ENCODE results near the gene ESYT3. TPM values are rescaled to one million over a fixed set of nuclear protein-coding genes. Genes with fewer than 3 reads are reported as not detected.
"Not testable (repeated sequence)": the region's sequence is repeated elsewhere in the genome, so short reads cannot be mapped to it uniquely, and the experiment has no call there.

Gene ESYT3
- total RNA-seq, 1 experiment from 2014 or later, result 6.3 TPM

GRCh38 chr3:138494607-138494929 lies 60.2 kb downstream of the ESYT3 start:
- TF ChIP-seq, protein P1, sequence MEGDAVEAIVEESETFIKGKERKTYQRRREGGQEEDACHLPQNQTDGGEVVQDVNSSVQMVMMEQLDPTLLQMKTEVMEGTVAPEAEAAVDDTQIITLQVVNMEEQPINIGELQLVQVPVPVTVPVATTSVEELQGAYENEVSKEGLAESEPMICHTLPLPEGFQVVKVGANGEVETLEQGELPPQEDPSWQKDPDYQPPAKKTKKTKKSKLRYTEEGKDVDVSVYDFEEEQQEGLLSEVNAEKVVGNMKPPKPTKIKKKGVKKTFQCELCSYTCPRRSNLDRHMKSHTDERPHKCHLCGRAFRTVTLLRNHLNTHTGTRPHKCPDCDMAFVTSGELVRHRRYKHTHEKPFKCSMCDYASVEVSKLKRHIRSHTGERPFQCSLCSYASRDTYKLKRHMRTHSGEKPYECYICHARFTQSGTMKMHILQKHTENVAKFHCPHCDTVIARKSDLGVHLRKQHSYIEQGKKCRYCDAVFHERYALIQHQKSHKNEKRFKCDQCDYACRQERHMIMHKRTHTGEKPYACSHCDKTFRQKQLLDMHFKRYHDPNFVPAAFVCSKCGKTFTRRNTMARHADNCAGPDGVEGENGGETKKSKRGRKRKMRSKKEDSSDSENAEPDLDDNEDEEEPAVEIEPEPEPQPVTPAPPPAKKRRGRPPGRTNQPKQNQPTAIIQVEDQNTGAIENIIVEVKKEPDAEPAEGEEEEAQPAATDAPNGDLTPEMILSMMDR (conservative IDR thresholded peaks at IDR 0.05), result no peak
- Histone ChIP-seq H3K79me2 (ENCODE audit: insufficient read depth, low read length) (no peaks in the 10 kb centered on the region), H2BK15ac (ENCODE audit: low read depth, low read length) (no peak overlapping the region), H3K27me3 (ENCODE audit: insufficient read depth, low read length) (no peaks in the 10 kb centered on the region), H3K9me3 (ENCODE audit: control insufficient read depth, low read depth, low read length) (no peaks in the 10 kb centered on the region), H2BK12ac (ENCODE audit: insufficient read length, low read depth, low read length) (no peak overlapping the region), H3K9ac (ENCODE audit: extremely low read depth, insufficient read length, low read length) (no peak overlapping the region), H3T11ph (ENCODE audit: low read length) (no peak overlapping the region), H4K91ac (ENCODE audit: insufficient read length, low read depth, low read length) (no peak overlapping the region), H2AFZ (ENCODE audit: low read length) (no peak overlapping the region), H3K18ac (ENCODE audit: insufficient read length, low read depth, low read length) (no peak overlapping the region), H3K56ac (ENCODE audit: insufficient read length, low read depth, low read length) (no peak overlapping the region), H2AK5ac (ENCODE audit: insufficient read length, low read length) (no peak overlapping the region), H2BK120ac (ENCODE audit: low read depth, low read length, poor library complexity, severe bottlenecking) (no peak overlapping the region), H2BK20ac (ENCODE audit: low read depth, low read length, poor library complexity, severe bottlenecking) (no peak overlapping the region), H4K8ac (replicated peaks; ENCODE audit: insufficient read length, low read depth, low read length) (no peak overlapping the region), H3K23ac (ENCODE audit: insufficient read length, low read depth, low read length) (no peak overlapping the region), H3K4me1 (ENCODE audit: insufficient read depth, low read length) (peaks cover 6% of the 10 kb centered on the region; the same call in 1 of the 2 replicates), H3K27ac (ENCODE audit: insufficient read length, low read depth, low read length) (no peak overlapping the region), H3K79me1 (ENCODE audit: insufficient read depth, low read depth, low read length, poor library complexity, severe bottlenecking) (no peaks in the 10 kb centered on the region), H2BK5ac (ENCODE audit: insufficient read length, low read length) (no peak overlapping the region), H3K23me2 (ENCODE audit: insufficient read length, low read depth, low read length, poor library complexity, severe bottlenecking) (no peaks in the 10 kb centered on the region), H4K20me1 (ENCODE audit: control insufficient read depth, insufficient read depth, insufficient read length) (no peaks in the 10 kb centered on the region), H4K5ac (ENCODE audit: insufficient read length, low read depth, low read length) (no peak overlapping the region), H3K14ac (ENCODE audit: insufficient read depth, low read length) (no peak overlapping the region), H3K4ac (ENCODE audit: low read depth, low read length) (no peak overlapping the region), H3K4me2 (ENCODE audit: insufficient read depth, insufficient read length, low read length) (no peak overlapping the region)
- H3K9me3 Mint-ChIP-seq, result peaks cover 6 to 15% of the 10 kb centered on the region in 2 experiments
- no peak overlapping the region for H3K4me3 Mint-ChIP-seq
- peaks cover 0 to 27% (median 20%) of the 10 kb centered on the region in 3 experiments; a peak in 5 of 7 replicates for H3K36me3 Mint-ChIP-seq (ENCODE audit: insufficient read depth in 1 of 3, low read depth in 3 of 3)
- no peak overlapping the region for H3K27ac Mint-ChIP-seq
- DNase-seq, result no peak
- H3K27me3 Mint-ChIP-seq (ENCODE audit: low read depth), result no peaks in the 10 kb centered on the region
- peaks cover 12% of the 10 kb centered on the region in 2 experiments for H3K4me1 Mint-ChIP-seq

GRCh38 chr3:138495638-138496037 lies 61.2 kb downstream of the ESYT3 start:
- H2BK12ac ChIP-seq (ENCODE audit: insufficient read length, low read depth, low read length); H4K5ac ChIP-seq (ENCODE audit: insufficient read length, low read depth, low read length); H4K91ac ChIP-seq (ENCODE audit: insufficient read length, low read depth, low read length); H2BK120ac ChIP-seq (ENCODE audit: low read depth, low read length, poor library complexity, severe bottlenecking); H3K27ac ChIP-seq (ENCODE audit: insufficient read length, low read depth, low read length); H3K79me1 ChIP-seq (ENCODE audit: insufficient read depth, low read depth, low read length, poor library complexity, severe bottlenecking); H2BK5ac ChIP-seq (ENCODE audit: insufficient read length, low read length); H3K14ac ChIP-seq (ENCODE audit: insufficient read depth, low read length); H4K20me1 ChIP-seq (ENCODE audit: control insufficient read depth, insufficient read depth, insufficient read length); H2AK5ac ChIP-seq (ENCODE audit: insufficient read length, low read length); H3K56ac ChIP-seq (ENCODE audit: insufficient read length, low read depth, low read length); H3K23ac ChIP-seq (ENCODE audit: insufficient read length, low read depth, low read length); H3K9ac ChIP-seq (ENCODE audit: extremely low read depth, insufficient read length, low read length); H2AFZ ChIP-seq (ENCODE audit: low read length); H3K27me3 Mint-ChIP-seq (ENCODE audit: low read depth); H3K9me3 ChIP-seq (ENCODE audit: control insufficient read depth, low read depth, low read length); H3K18ac ChIP-seq (ENCODE audit: insufficient read length, low read depth, low read length); H3K27ac Mint-ChIP-seq; H3T11ph ChIP-seq (ENCODE audit: low read length); H4K8ac ChIP-seq (replicated peaks; ENCODE audit: insufficient read length, low read depth, low read length); H3K4me3 Mint-ChIP-seq; DNase-seq; H3K9me3 Mint-ChIP-seq; H3K4me2 ChIP-seq (ENCODE audit: insufficient read depth, insufficient read length, low read length); H3K4ac ChIP-seq (ENCODE audit: low read depth, low read length); H3K23me2 ChIP-seq (ENCODE audit: insufficient read length, low read depth, low read length, poor library complexity, severe bottlenecking); H3K4me1 ChIP-seq (ENCODE audit: insufficient read depth, low read length); H3K27me3 ChIP-seq (ENCODE audit: insufficient read depth, low read length); H2BK15ac ChIP-seq (ENCODE audit: low read depth, low read length); H2BK20ac ChIP-seq (ENCODE audit: low read depth, low read length, poor library complexity, severe bottlenecking); H3K79me2 ChIP-seq (ENCODE audit: insufficient read depth, low read length): not testable (repeated sequence)
- H3K4me1 Mint-ChIP-seq, result peaks cover 12% of the 10 kb centered on the region in 2 experiments
- WGBS (ENCODE audit: extremely low coverage, insufficient read length, low lambda C conversion rate), result no CpG with 5 or more reads among the region's 3 CpGs
- H3K36me3 Mint-ChIP-seq (ENCODE audit: insufficient read depth in 1 of 3, low read depth in 3 of 3), result peaks cover 0 to 25% (median 18%) of the 10 kb centered on the region in 3 experiments; a peak in 5 of 7 replicates
